Activated T-cell treated with anti-CD3 and anti-CD28 coated beads, Interleukin-2, amount 50 U/mL, for 24 hours (primary cell): ENCODE data around the gene TASOR2.

Experiments used
- DNase-seq: peaks from one replicate; pipeline ENCODE4 v3.0.0-alpha.2; 2020
- H3K27ac Mint-ChIP-seq: 2 replicates; pipeline ENCODE4 v1.8.0; 2020; ENCODE audit warnings: mild to moderate bottlenecking, mixed read lengths
- H3K27me3 Mint-ChIP-seq: 2 replicates; pipeline ENCODE4 v1.8.0; 2020; ENCODE audit warnings: mixed read lengths
- H3K36me3 Mint-ChIP-seq: 2 replicates; pipeline ENCODE4 v1.8.0; 2020; ENCODE audit warnings: low read depth, mixed read lengths
- H3K4me1 Mint-ChIP-seq: 2 replicates; pipeline ENCODE4 v1.8.0; 2020; ENCODE audit warnings: low read depth, mixed read lengths
- H3K4me3 Mint-ChIP-seq: 2 replicates; pipeline ENCODE4 v1.8.0; 2020; ENCODE audit warnings: mild to moderate bottlenecking, moderate library complexity, mixed read lengths
- H3K9me3 Mint-ChIP-seq: 2 replicates; pipeline ENCODE4 v1.8.0; 2020; ENCODE audit warnings: mixed read lengths

Gene TASOR2

GRCh38 chr10:5665373-5666007, 19.1 kb upstream of the TASOR2 start:
- Mint-ChIP-seq H3K4me1 (peaks cover 22% of the 10 kb centered on the region), H3K27me3 (no peaks in the 10 kb centered on the region), H3K27ac (peak overlapping the region; percentile 38), H3K4me3 (peak overlapping the region; percentile 85), H3K9me3 (no peaks in the 10 kb centered on the region), H3K36me3 (peaks cover 2% of the 10 kb centered on the region)
- no peak for DNase-seq

- Mint-ChIP-seq H3K4me1 (peaks cover 19% of the 10 kb centered on the region), H3K27me3 (no peaks in the 10 kb centered on the region), H3K27ac (peak within 1 kb of the TSS; percentile 87), H3K36me3 (peaks cover 2% of the 10 kb centered on the region), H3K9me3 (no peaks in the 10 kb centered on the region), H3K4me3 (peak within 1 kb of the TSS; percentile 85)
- DNase-seq, result peak; percentile 75
Measured at GRCh38 chr10:5666008-5666840, 18.4 kb upstream of the TASOR2 start, which contains the start of gene ASB13. ASB13 (minus strand) TSS chr10:5666595; CDS start chr10:5666551, 44 bp downstream.

GRCh38 chr10:5666841-5667630, 17.6 kb upstream of the TASOR2 start:
- Mint-ChIP-seq H3K27me3 (no peaks in the 10 kb centered on the region), H3K36me3 (peaks cover 2% of the 10 kb centered on the region), H3K4me1 (peaks cover 19% of the 10 kb centered on the region), H3K27ac (peak overlapping the region; percentile 87), H3K4me3 (peak overlapping the region; percentile 85), H3K9me3 (peaks cover under 1% of the 10 kb centered on the region)
- no peak for DNase-seq

GRCh38 chr10:5668429-5668828, 16.2 kb upstream of the TASOR2 start:
- Mint-ChIP-seq H3K4me1 (peaks cover 19% of the 10 kb centered on the region), H3K36me3 (peaks cover 2% of the 10 kb centered on the region), H3K9me3 (peaks cover 6% of the 10 kb centered on the region), H3K27me3 (no peaks in the 10 kb centered on the region), H3K27ac (no peak overlapping the region), H3K4me3 (no peak overlapping the region)
- DNase-seq, result no peak

- Mint-ChIP-seq H3K9me3 (peaks cover 13% of the 10 kb centered on the region), H3K27ac (no peak overlapping the region), H3K36me3 (peaks cover 2% of the 10 kb centered on the region), H3K4me3 (no peak overlapping the region), H3K4me1 (peaks cover 17% of the 10 kb centered on the region), H3K27me3 (no peaks in the 10 kb centered on the region)
- no peak for DNase-seq
Measured at GRCh38 chr10:5669604-5670003, 15.0 kb upstream of the TASOR2 start.

GRCh38 chr10:5670662-5671375, 13.8 kb upstream of the TASOR2 start:
- Mint-ChIP-seq H3K27me3 (no peaks in the 10 kb centered on the region), H3K9me3 (peaks cover 14% of the 10 kb centered on the region), H3K4me3 (no peak overlapping the region), H3K36me3 (peaks cover 2% of the 10 kb centered on the region), H3K27ac (no peak overlapping the region), H3K4me1 (peaks cover 10% of the 10 kb centered on the region)
- DNase-seq, result no peak

- H3K27ac Mint-ChIP-seq, result no peak overlapping the region
Measured at GRCh38 chr10:5678397-5679036, 6.1 kb upstream of the TASOR2 start.

GRCh38 chr10:5679037-5679435, 5.6 kb upstream of the TASOR2 start:
- Mint-ChIP-seq H3K9me3 (peaks cover 9% of the 10 kb centered on the region), H3K4me3 (no peak overlapping the region), H3K27me3 (peaks cover 17% of the 10 kb centered on the region), H3K27ac (no peak overlapping the region), H3K36me3 (no peaks in the 10 kb centered on the region), H3K4me1 (peaks cover 21% of the 10 kb centered on the region)
- no peak for DNase-seq

More at GRCh38 chr10:5678397-5679036, 6.1 kb upstream of the TASOR2 start:
- Mint-ChIP-seq H3K4me3 (no peak overlapping the region), H3K36me3 (no peaks in the 10 kb centered on the region), H3K9me3 (peaks cover 8% of the 10 kb centered on the region), H3K27me3 (peaks cover 17% of the 10 kb centered on the region), H3K4me1 (peaks cover 18% of the 10 kb centered on the region)
- no peak for DNase-seq

- Mint-ChIP-seq H3K4me1 (peaks cover 27% of the 10 kb centered on the region), H3K27ac (no peak overlapping the region), H3K36me3 (peaks cover 6% of the 10 kb centered on the region), H3K9me3 (peaks cover 7% of the 10 kb centered on the region), H3K4me3 (no peak overlapping the region), H3K27me3 (peaks cover 17% of the 10 kb centered on the region)
- no peak for DNase-seq
Measured at GRCh38 chr10:5679606-5680005, 5.0 kb upstream of the TASOR2 start.

- Mint-ChIP-seq H3K4me3 (no peak overlapping the region), H3K36me3 (peaks cover 23% of the 10 kb centered on the region), H3K27me3 (peaks cover 17% of the 10 kb centered on the region), H3K27ac (no peak overlapping the region), H3K4me1 (peaks cover 34% of the 10 kb centered on the region), H3K9me3 (peaks cover 5% of the 10 kb centered on the region)
- DNase-seq, result no peak
Measured at GRCh38 chr10:5681930-5682329, 2.7 kb upstream of the TASOR2 start.

GRCh38 chr10:5683065-5683464, 1.6 kb upstream of the TASOR2 start:
- peaks cover 44% of the 10 kb centered on the region for H3K4me1 Mint-ChIP-seq
- no peak overlapping the region for H3K4me3 Mint-ChIP-seq
- no peak for DNase-seq
- peaks cover 5% of the 10 kb centered on the region for H3K9me3 Mint-ChIP-seq
- peak overlapping the region; percentile 34 for H3K27ac Mint-ChIP-seq
- peaks cover 32% of the 10 kb centered on the region for H3K36me3 Mint-ChIP-seq
- H3K27me3 Mint-ChIP-seq, result peaks cover 14% of the 10 kb centered on the region

- Mint-ChIP-seq H3K36me3 (peaks cover 45% of the 10 kb centered on the region), H3K27ac (peak overlapping the region; percentile 97), H3K9me3 (peaks cover 5% of the 10 kb centered on the region), H3K4me3 (peak overlapping the region; percentile 91), H3K27me3 (no peaks in the 10 kb centered on the region), H3K4me1 (peaks cover 60% of the 10 kb centered on the region)
- DNase-seq, result peak; percentile 76
Measured at GRCh38 chr10:5684971-5685763, 529 bp downstream of the TASOR2 start.

GRCh38 chr10:5685764-5686240, 1.2 kb downstream of the TASOR2 start:
- DNase-seq, result no peak
- Mint-ChIP-seq H3K9me3 (peaks cover 5% of the 10 kb centered on the region), H3K4me1 (peaks cover 66% of the 10 kb centered on the region), H3K36me3 (peaks cover 49% of the 10 kb centered on the region), H3K4me3 (peak overlapping the region; percentile 91), H3K27me3 (no peaks in the 10 kb centered on the region), H3K27ac (peak overlapping the region; percentile 97)
